Measurements from ENCODE around the gene FHIP1A.
"Not testable (repeated sequence)": the region's sequence is repeated elsewhere in the genome, so short reads cannot be mapped to it uniquely, and the experiment has no call there.

FHIP1A gene

GRCh38 chr4:151408630-151409469, at the start of gene FHIP1A:
TSS of gene FHIP1A (plus strand) at chr4:151409176. CDS start at chr4:151566260, 157,084 bp downstream.
- Histone ChIP-seq H3K36me3 (ENCODE audit: control insufficient read depth in 1 of 2, insufficient read depth in 2 of 2, low read length in 2 of 2) (no peaks in the 10 kb centered on the region), H3K9me3 (ENCODE audit: control insufficient read depth in 1 of 2, low read length in 2 of 2) (no peaks in the 10 kb centered on the region), H3K4me3 (ENCODE audit: low read depth in 1 of 2, low read length in 2 of 2) (peak within 1 kb of the TSS; percentile 85 to 89), H3K27me3 (ENCODE audit: control insufficient read depth in 1 of 2, insufficient read depth in 2 of 2, low read length in 2 of 2) (no peaks in the 10 kb centered on the region), H3K27ac (ENCODE audit: low read depth, low read length) (peak within 1 kb of the TSS; percentile 75), H3K4me1 (ENCODE audit: control insufficient read depth in 1 of 2, insufficient read depth in 2 of 2, low read length in 2 of 2) (peaks cover 19 to 23% of the 10 kb centered on the region in 2 donors), H3K9ac (ENCODE audit: low read depth in 1 of 2, low read length in 2 of 2) (peak within 1 kb of the TSS; percentile 82 to 85)

DNA sequence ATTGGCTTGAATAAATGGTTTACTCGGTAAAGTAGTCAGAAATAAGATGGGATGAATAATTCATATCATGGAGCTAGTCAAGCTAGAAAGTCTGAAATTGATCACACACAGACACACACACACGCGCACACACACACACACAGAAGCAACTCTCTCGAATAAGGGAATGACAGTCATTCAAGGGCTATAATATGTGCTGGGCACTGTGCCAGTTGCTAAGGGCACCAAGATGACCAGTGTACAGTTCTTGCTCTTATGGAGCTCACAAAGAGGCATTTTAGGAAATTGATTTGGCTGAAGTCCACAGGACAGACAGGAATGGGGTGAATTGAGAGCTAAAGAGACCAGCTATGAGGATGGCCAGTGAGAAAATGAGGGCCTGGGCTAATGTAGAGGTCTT, 49.4 kb upstream of the FHIP1A start:
- Histone ChIP-seq H3K4me1 (ENCODE audit: control insufficient read depth in 1 of 2, insufficient read depth in 2 of 2, low read length in 2 of 2) (peaks cover 4 to 5% of the 10 kb centered on the region in 2 donors), H3K27me3 (ENCODE audit: control insufficient read depth in 1 of 2, insufficient read depth in 2 of 2, low read length in 2 of 2) (no peaks in the 10 kb centered on the region), H3K27ac (ENCODE audit: low read depth, low read length) (no peak overlapping the region), H3K36me3 (ENCODE audit: control insufficient read depth in 1 of 2, insufficient read depth in 2 of 2, low read length in 2 of 2) (no peaks in the 10 kb centered on the region), H3K4me3 (ENCODE audit: low read depth in 1 of 2, low read length in 2 of 2) (no peak overlapping the region), H3K9ac (ENCODE audit: low read depth in 1 of 2, low read length in 2 of 2) (no peak overlapping the region), H3K9me3 (ENCODE audit: control insufficient read depth in 1 of 2, low read length in 2 of 2) (no peaks in the 10 kb centered on the region)

GRCh38 chr4:151361126-151361525, 47.9 kb upstream of the FHIP1A start:
- Histone ChIP-seq H3K36me3 (ENCODE audit: control insufficient read depth in 1 of 2, insufficient read depth in 2 of 2, low read length in 2 of 2) (no peaks in the 10 kb centered on the region), H3K4me1 (ENCODE audit: control insufficient read depth in 1 of 2, insufficient read depth in 2 of 2, low read length in 2 of 2) (peaks cover 4 to 5% of the 10 kb centered on the region in 2 donors), H3K9me3 (ENCODE audit: control insufficient read depth in 1 of 2, low read length in 2 of 2) (no peaks in the 10 kb centered on the region), H3K27ac (ENCODE audit: low read depth, low read length) (no peak overlapping the region), H3K27me3 (ENCODE audit: control insufficient read depth in 1 of 2, insufficient read depth in 2 of 2, low read length in 2 of 2) (no peaks in the 10 kb centered on the region), H3K9ac (ENCODE audit: low read depth in 1 of 2, low read length in 2 of 2) (no peak overlapping the region), H3K4me3 (ENCODE audit: low read depth in 1 of 2, low read length in 2 of 2) (no peak overlapping the region)

DNA sequence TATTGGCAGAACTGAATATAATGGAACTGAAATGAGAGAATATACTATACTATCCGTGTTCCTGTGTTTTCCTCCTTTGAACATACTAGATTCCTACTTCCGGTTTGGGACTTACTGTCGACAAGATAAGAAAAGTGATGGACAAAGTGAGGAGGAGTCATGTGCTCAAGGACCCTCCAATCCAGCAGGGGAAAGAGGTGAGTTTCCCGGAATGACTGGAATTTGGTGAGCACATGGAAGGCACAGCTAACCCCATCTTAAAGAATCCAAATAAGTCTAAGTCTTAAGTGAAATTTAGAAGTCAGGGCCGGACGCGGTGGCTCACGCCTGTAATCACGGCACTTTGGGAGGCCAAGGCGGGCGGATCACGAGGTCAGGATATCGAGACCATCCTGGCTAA, 47.0 kb upstream of the FHIP1A start:
- Histone ChIP-seq H3K27me3 (ENCODE audit: control insufficient read depth in 1 of 2, insufficient read depth in 2 of 2, low read length in 2 of 2) (no peaks in the 10 kb centered on the region), H3K4me1 (ENCODE audit: control insufficient read depth in 1 of 2, insufficient read depth in 2 of 2, low read length in 2 of 2) (peaks cover 4 to 5% of the 10 kb centered on the region in 2 donors), H3K4me3 (ENCODE audit: low read depth in 1 of 2, low read length in 2 of 2) (no peak overlapping the region), H3K9me3 (ENCODE audit: control insufficient read depth in 1 of 2, low read length in 2 of 2) (no peaks in the 10 kb centered on the region), H3K9ac (ENCODE audit: low read depth in 1 of 2, low read length in 2 of 2) (no peak overlapping the region), H3K27ac (ENCODE audit: low read depth, low read length) (no peak overlapping the region), H3K36me3 (ENCODE audit: control insufficient read depth in 1 of 2, insufficient read depth in 2 of 2, low read length in 2 of 2) (no peaks in the 10 kb centered on the region)

DNA sequence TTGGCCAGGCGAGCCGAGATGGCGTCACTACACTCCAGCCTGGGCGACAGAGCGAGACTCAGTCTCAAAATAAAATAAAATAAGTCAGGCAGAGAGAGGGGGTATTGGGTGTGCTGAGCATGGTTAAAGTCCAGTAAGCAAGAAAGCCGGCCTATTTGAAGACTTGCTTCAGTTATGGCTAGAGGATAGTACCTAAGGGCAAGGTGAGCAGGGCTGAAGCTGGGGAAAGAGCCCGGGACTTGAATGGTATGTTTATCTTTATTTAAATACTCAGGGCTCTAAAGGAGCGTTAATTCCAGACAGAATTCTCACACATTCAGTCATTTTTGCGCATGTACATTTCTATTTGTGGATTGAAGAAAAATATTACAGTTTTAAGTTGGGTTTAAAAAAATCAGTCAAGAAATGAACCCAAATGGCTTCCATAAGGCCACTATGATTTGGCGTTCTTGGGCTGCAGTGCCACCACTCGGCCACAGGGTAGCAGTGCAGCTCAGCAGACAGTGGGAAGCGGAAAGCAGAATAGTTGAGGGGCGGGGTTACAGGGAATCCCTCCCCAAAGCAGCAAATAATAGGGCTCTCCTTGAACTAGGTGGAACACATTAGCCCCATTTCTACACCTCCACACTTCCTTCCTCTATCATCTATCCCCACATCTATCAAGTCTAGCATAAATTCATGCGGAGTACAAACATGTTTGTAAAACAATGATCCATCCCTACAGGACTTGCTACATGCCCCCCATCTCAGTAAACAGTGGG, 46.4 kb upstream of the FHIP1A start:
- Histone ChIP-seq H3K4me1 (ENCODE audit: control insufficient read depth in 1 of 2, insufficient read depth in 2 of 2, low read length in 2 of 2) (peaks cover 4 to 5% of the 10 kb centered on the region in 2 donors), H3K9me3 (ENCODE audit: control insufficient read depth in 1 of 2, low read length in 2 of 2) (no peaks in the 10 kb centered on the region), H3K4me3 (ENCODE audit: low read depth in 1 of 2, low read length in 2 of 2) (no peak overlapping the region), H3K9ac (ENCODE audit: low read depth in 1 of 2, low read length in 2 of 2) (no peak overlapping the region), H3K36me3 (ENCODE audit: control insufficient read depth in 1 of 2, insufficient read depth in 2 of 2, low read length in 2 of 2) (no peaks in the 10 kb centered on the region), H3K27me3 (ENCODE audit: control insufficient read depth in 1 of 2, insufficient read depth in 2 of 2, low read length in 2 of 2) (no peaks in the 10 kb centered on the region), H3K27ac (ENCODE audit: low read depth, low read length) (no peak overlapping the region)

- no peaks in the 10 kb centered on the region for H3K27me3 ChIP-seq (ENCODE audit: control insufficient read depth in 1 of 2, insufficient read depth in 2 of 2, low read length in 2 of 2)
- H3K9ac ChIP-seq (ENCODE audit: low read depth in 1 of 2, low read length in 2 of 2) = no peak overlapping the region
- no peaks in the 10 kb centered on the region for H3K4me1 ChIP-seq (ENCODE audit: control insufficient read depth in 1 of 2, insufficient read depth in 2 of 2, low read length in 2 of 2)
- H3K36me3 ChIP-seq (ENCODE audit: control insufficient read depth in 1 of 2, insufficient read depth in 2 of 2, low read length in 2 of 2) = no peaks in the 10 kb centered on the region
- no peak overlapping the region for H3K4me3 ChIP-seq (ENCODE audit: low read depth in 1 of 2, low read length in 2 of 2)
- no peaks in the 10 kb centered on the region for H3K9me3 ChIP-seq (ENCODE audit: control insufficient read depth in 1 of 2, low read length in 2 of 2)
- H3K27ac ChIP-seq (ENCODE audit: low read depth, low read length) = no peak overlapping the region
Measured at GRCh38 chr4:151376540-151376939, 32.4 kb upstream of the FHIP1A start.

DNA sequence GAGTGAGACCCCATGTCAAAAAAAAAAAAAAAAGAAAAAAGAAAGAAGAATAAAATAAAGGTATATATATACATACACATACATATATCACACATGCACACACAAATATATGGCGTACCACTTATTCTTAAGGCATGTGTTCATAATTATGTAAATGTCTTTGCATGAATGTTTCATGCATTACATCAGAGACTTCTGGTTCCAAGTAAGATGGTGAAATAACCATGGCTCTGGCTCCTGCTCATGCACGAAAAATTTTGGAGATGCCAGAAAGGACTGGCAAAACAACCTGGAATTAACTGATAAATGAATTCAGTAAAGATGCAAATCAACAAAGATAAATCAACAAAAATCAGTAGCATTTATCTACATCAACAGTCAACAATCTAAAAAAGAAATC, 19.7 kb upstream of the FHIP1A start:
- Histone ChIP-seq H3K9me3 (ENCODE audit: control insufficient read depth in 1 of 2, low read length in 2 of 2) (peaks cover 0 to 3% of the 10 kb centered on the region in 2 donors), H3K36me3 (ENCODE audit: control insufficient read depth in 1 of 2, insufficient read depth in 2 of 2, low read length in 2 of 2) (no peaks in the 10 kb centered on the region), H3K27me3 (ENCODE audit: control insufficient read depth in 1 of 2, insufficient read depth in 2 of 2, low read length in 2 of 2) (no peaks in the 10 kb centered on the region), H3K27ac (ENCODE audit: low read depth, low read length) (no peak overlapping the region), H3K4me3 (ENCODE audit: low read depth in 1 of 2, low read length in 2 of 2) (no peak overlapping the region), H3K9ac (ENCODE audit: low read depth in 1 of 2, low read length in 2 of 2) (no peak overlapping the region), H3K4me1 (ENCODE audit: control insufficient read depth in 1 of 2, insufficient read depth in 2 of 2, low read length in 2 of 2) (no peaks in the 10 kb centered on the region)

DNA sequence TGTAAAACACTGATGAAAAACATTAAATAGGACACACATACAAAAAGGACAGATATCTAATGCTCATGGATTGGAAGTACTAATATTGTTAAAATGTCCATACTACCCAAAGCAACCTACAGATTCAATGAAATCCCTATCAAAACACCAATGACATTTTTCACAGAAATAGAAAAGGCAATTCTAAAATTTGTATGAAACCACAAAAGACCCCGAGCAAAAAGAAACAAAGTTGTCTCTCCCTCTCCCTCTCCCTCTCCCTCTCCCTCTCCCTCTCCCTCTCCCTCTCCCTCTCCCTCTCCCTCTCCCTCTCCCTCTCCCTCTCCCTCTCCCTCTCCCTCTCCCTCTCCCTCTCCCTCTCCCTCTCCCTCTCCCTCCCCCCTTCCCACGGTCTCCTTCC, 19.2 kb upstream of the FHIP1A start:
- H3K9ac ChIP-seq (ENCODE audit: low read depth in 1 of 2, low read length in 2 of 2); H3K27me3 ChIP-seq (ENCODE audit: control insufficient read depth in 1 of 2, insufficient read depth in 2 of 2, low read length in 2 of 2); H3K4me1 ChIP-seq (ENCODE audit: control insufficient read depth in 1 of 2, insufficient read depth in 2 of 2, low read length in 2 of 2); H3K4me3 ChIP-seq (ENCODE audit: low read depth in 1 of 2, low read length in 2 of 2); H3K27ac ChIP-seq (ENCODE audit: low read depth, low read length); H3K36me3 ChIP-seq (ENCODE audit: control insufficient read depth in 1 of 2, insufficient read depth in 2 of 2, low read length in 2 of 2); H3K9me3 ChIP-seq (ENCODE audit: control insufficient read depth in 1 of 2, low read length in 2 of 2): not testable (repeated sequence)

- H3K9me3 ChIP-seq (ENCODE audit: control insufficient read depth in 1 of 2, low read length in 2 of 2) = peaks cover 0 to 3% of the 10 kb centered on the region in 2 donors
- no peak overlapping the region for H3K9ac ChIP-seq (ENCODE audit: low read depth in 1 of 2, low read length in 2 of 2)
- no peaks in the 10 kb centered on the region for H3K27me3 ChIP-seq (ENCODE audit: control insufficient read depth in 1 of 2, insufficient read depth in 2 of 2, low read length in 2 of 2)
- H3K4me3 ChIP-seq (ENCODE audit: low read depth in 1 of 2, low read length in 2 of 2) = no peak overlapping the region
- no peak overlapping the region for H3K27ac ChIP-seq (ENCODE audit: low read depth, low read length)
- no peaks in the 10 kb centered on the region for H3K36me3 ChIP-seq (ENCODE audit: control insufficient read depth in 1 of 2, insufficient read depth in 2 of 2, low read length in 2 of 2)
- no peaks in the 10 kb centered on the region for H3K4me1 ChIP-seq (ENCODE audit: control insufficient read depth in 1 of 2, insufficient read depth in 2 of 2, low read length in 2 of 2)
Measured at GRCh38 chr4:151395873-151396272, 13.1 kb upstream of the FHIP1A start.

GRCh38 chr4:151400343-151400742, 8.6 kb upstream of the FHIP1A start:
- H3K9ac ChIP-seq (ENCODE audit: low read depth in 1 of 2, low read length in 2 of 2) = no peak overlapping the region
- no peak overlapping the region for H3K4me3 ChIP-seq (ENCODE audit: low read depth in 1 of 2, low read length in 2 of 2)
- no peak overlapping the region for H3K27ac ChIP-seq (ENCODE audit: low read depth, low read length)
- no peaks in the 10 kb centered on the region for H3K9me3 ChIP-seq (ENCODE audit: control insufficient read depth in 1 of 2, low read length in 2 of 2)
- H3K36me3 ChIP-seq (ENCODE audit: control insufficient read depth in 1 of 2, insufficient read depth in 2 of 2, low read length in 2 of 2) = no peaks in the 10 kb centered on the region
- H3K27me3 ChIP-seq (ENCODE audit: control insufficient read depth in 1 of 2, insufficient read depth in 2 of 2, low read length in 2 of 2) = no peaks in the 10 kb centered on the region
- peaks cover 5% of the 10 kb centered on the region in 2 donors for H3K4me1 ChIP-seq (ENCODE audit: control insufficient read depth in 1 of 2, insufficient read depth in 2 of 2, low read length in 2 of 2)
